Thoracic aorta (tissue), 2 donors: ENCODE data around the gene FNDC7. TPM values are rescaled to one million over a fixed set of nuclear protein-coding genes. Genes with fewer than 3 reads are reported as not detected.

Experiments
- ATAC-seq: fragments of 150-250 bp; one replicate; pipeline ENCODE4 v1.8.0; 2017; ENCODE audit warnings: low read depth; ENCODE audit not compliant: insufficient number of reproducible peaks, low FRiP score
- DNase-seq: peaks from one replicate; pipeline ENCODE4 v3.0.0-alpha.2; 2020; ENCODE audit warnings: low spot score
- H3K27ac ChIP-seq, 2 donors: fragments of 200-600 bp; sonication (generic); 1 replicate in 1 of 2; 2 replicates in 1 of 2; pipeline ENCODE4 v1.5.1; 2016; ENCODE audit warnings: mild to moderate bottlenecking in 2 of 2, moderate library complexity in 2 of 2
- H3K27me3 ChIP-seq: fragments of 200-600 bp; sonication (generic); replicated peaks from 2 replicates; pipeline ENCODE4 v1.6.0; 2016; ENCODE audit warnings: mild to moderate bottlenecking; ENCODE audit not compliant: insufficient read depth
- H3K36me3 ChIP-seq: fragments of 200-600 bp; sonication (generic); one replicate; pipeline ENCODE4 v1.5.1; 2016
- H3K4me1 ChIP-seq, 2 donors: fragments of 200-600 bp; sonication (generic); 1 replicate in 1 of 2; 2 replicates in 1 of 2; pipeline versions ENCODE4 v1.5.1 to v1.6.0; 2016; ENCODE audit warnings: low read depth in 2 of 2, mild to moderate bottlenecking in 1 of 2; ENCODE audit not compliant: control insufficient read depth in 1 of 2
- H3K4me3 ChIP-seq: fragments of 200-600 bp; sonication (generic); 2 replicates; pipeline ENCODE4 v1.5.1; 2016; ENCODE audit warnings: mild to moderate bottlenecking
- H3K9me3 ChIP-seq: fragments of 200-600 bp; sonication (generic); 2 replicates; pipeline ENCODE4 v1.5.1; 2016
- CTCF ChIP-seq: fragments of 200-600 bp; sonication (generic); IDR thresholded peaks from one replicate; pipeline ENCODE4 v1.5.1; 2019; ENCODE audit warnings: antibody characterized with exemption
- total RNA-seq, 2 donors: library from RNA; depleted of rRNA; stranded (reverse); fragments of >200 nt; gene quantifications; one replicate each; pipeline versions ENCODE4 v1.1.0 to v1.2.3, GENCODE V29; 2016

The FNDC7 gene
- total RNA-seq, 2 donors from 2014 or later: not detected

- Histone ChIP-seq H3K36me3 (no peaks in the 10 kb centered on the region), H3K4me3 (peak within 1 kb of the TSS; percentile 85), H3K27me3 (no peaks in the 10 kb centered on the region), H3K4me1 (peaks cover 10 to 18% of the 10 kb centered on the region in 2 donors), H3K9me3 (no peaks in the 10 kb centered on the region), H3K27ac (peak within 1 kb of the TSS; percentile 97 to 98)
- DNase-seq (peak; percentile 89), ATAC-seq (peak; percentile 98)
- TF ChIP-seq CTCF: peak; percentile 86
Measured at GRCh38 chr1:108746382-108747170, 33.9 kb downstream of the FNDC7 start, which contains the start of gene STXBP3. TSS of gene STXBP3 (plus strand) at chr1:108746674. CDS start at chr1:108746738, 64 bp downstream.

- no peak for ATAC-seq
- H3K27me3 ChIP-seq: no peaks in the 10 kb centered on the region
- peak overlapping the region; percentile 97 to 98 for H3K27ac ChIP-seq
- no peaks in the 10 kb centered on the region for H3K9me3 ChIP-seq
- TF ChIP-seq CTCF: no peak
- peaks cover 10 to 18% of the 10 kb centered on the region in 2 donors for H3K4me1 ChIP-seq
- peak; percentile 59 for DNase-seq
- H3K36me3 ChIP-seq: no peaks in the 10 kb centered on the region
- peak overlapping the region; percentile 85 for H3K4me3 ChIP-seq
Measured at GRCh38 chr1:108747171-108747850, 34.6 kb downstream of the FNDC7 start.

- Histone ChIP-seq H3K4me3 (peak overlapping the region; percentile 85), H3K27ac (peak overlapping the region in 1 of 2 donors; percentile 97), H3K27me3 (no peaks in the 10 kb centered on the region), H3K4me1 (peaks cover 10 to 18% of the 10 kb centered on the region in 2 donors), H3K9me3 (no peaks in the 10 kb centered on the region), H3K36me3 (no peaks in the 10 kb centered on the region)
- DNase-seq: no peak
- ATAC-seq: no peak
- no peak for TF ChIP-seq CTCF
Measured at GRCh38 chr1:108747898-108748297, 35.2 kb downstream of the FNDC7 start.

GRCh38 chr1:108749081-108749480, 36.4 kb downstream of the FNDC7 start:
- no peak for DNase-seq
- Histone ChIP-seq H3K4me1 (peaks cover 10 to 18% of the 10 kb centered on the region in 2 donors), H3K36me3 (peaks cover 2% of the 10 kb centered on the region), H3K9me3 (no peaks in the 10 kb centered on the region), H3K27ac (no peak overlapping the region), H3K27me3 (no peaks in the 10 kb centered on the region), H3K4me3 (no peak overlapping the region)
- ATAC-seq: no peak
- TF ChIP-seq CTCF: no peak

- Histone ChIP-seq H3K4me1 (peaks cover 10 to 18% of the 10 kb centered on the region in 2 donors), H3K4me3 (no peak overlapping the region), H3K9me3 (no peaks in the 10 kb centered on the region), H3K27ac (no peak overlapping the region), H3K36me3 (peaks cover 11% of the 10 kb centered on the region), H3K27me3 (no peaks in the 10 kb centered on the region)
- ATAC-seq: no peak
- DNase-seq: no peak
- TF ChIP-seq CTCF: no peak
Measured at GRCh38 chr1:108750476-108751181, 37.9 kb downstream of the FNDC7 start.
